NB4 (cell line): ENCODE measurements around the gene MGAT5B.
"Not testable (repeated sequence)": the region's sequence is repeated elsewhere in the genome, so short reads cannot be mapped to it uniquely, and the experiment has no call there.

ENCODE experiments used
- DNase-seq: peaks from one replicate; pipeline ENCODE4 v3.0.0; 2010; ENCODE audit warnings: low read depth
- H3K4me3 ChIP-seq: one replicate; pipeline ENCODE4 v1.5.1; 2011; ENCODE audit warnings: mild to moderate bottlenecking, low read depth, low read length, moderate library complexity
- CTCF ChIP-seq: IDR thresholded peaks from one replicate; pipeline ENCODE4 v1.5.1; 2012; ENCODE audit warnings: low read depth, low read length
- MAX ChIP-seq: IDR thresholded peaks from 2 replicates; pipeline ENCODE4 v1.6.1; 2011; ENCODE audit warnings: low read depth, low read length
- MYC ChIP-seq: IDR thresholded peaks from 2 replicates; pipeline ENCODE4 v1.6.1; 2011; ENCODE audit warnings: low read depth, low read length
- POLR2A ChIP-seq: IDR thresholded peaks from 2 replicates; pipeline ENCODE4 v1.6.1; 2011; ENCODE audit warnings: mild to moderate bottlenecking; ENCODE audit not compliant: insufficient read length; ENCODE audit errors: extremely low read depth

The MGAT5B gene

GRCh38 chr17:76845541-76846017, 22.6 kb upstream of the MGAT5B start:
- TF ChIP-seq CTCF (no peak), MYC (no peak), MAX (no peak), POLR2A (no peak)
- DNase-seq, result no peak
- H3K4me3 ChIP-seq, result no peak overlapping the region

GRCh38 chr17:76847031-76847430, 21.2 kb upstream of the MGAT5B start:
- TF ChIP-seq CTCF (no peak), MAX (no peak), MYC (no peak), POLR2A (no peak)
- H3K4me3 ChIP-seq, result no peak overlapping the region
- no peak for DNase-seq

- DNase-seq, result no peak
- TF ChIP-seq POLR2A, result no peak
- TF ChIP-seq MYC, result no peak
- no peak for TF ChIP-seq MAX
- TF ChIP-seq CTCF, result no peak
- no peak overlapping the region for H3K4me3 ChIP-seq
These were observed 19.5 kb upstream of the MGAT5B start for GRCh38 chr17:76848670-76849069.

GRCh38 chr17:76849160-76849559, 19.0 kb upstream of the MGAT5B start:
- H3K4me3 ChIP-seq, DNase-seq: not testable (repeated sequence)

- DNase-seq, result no peak
- no peak for TF ChIP-seq CTCF
- TF ChIP-seq POLR2A, result no peak
- TF ChIP-seq MYC, result no peak
- no peak for TF ChIP-seq MAX
- no peak overlapping the region for H3K4me3 ChIP-seq
These were observed 15.4 kb upstream of the MGAT5B start for GRCh38 chr17:76852843-76853242.

GRCh38 chr17:76855105-76855504, 13.1 kb upstream of the MGAT5B start:
- no peak overlapping the region for H3K4me3 ChIP-seq
- DNase-seq, result no peak
- TF ChIP-seq POLR2A (no peak), MYC (no peak), CTCF (no peak), MAX (no peak)
